ENCODE measurements around the gene IL36G.
"Not testable (repeated sequence)": the region's sequence is repeated elsewhere in the genome, so short reads cannot be mapped to it uniquely, and the experiment has no call there.

IL36G gene

GRCh38 chr2:112977559-112978056, at the start of gene IL36G:
Gene IL36G, plus strand, starts transcription at chr2:112978006. Its CDS starts 633 bp downstream, at chr2:112978639.
- Histone ChIP-seq H3K9ac (ENCODE audit: low read depth, low read length) (no peak within 1 kb of the TSS), H3K9me3 (ENCODE audit: control insufficient read depth, insufficient read depth, low read length) (no peaks in the 10 kb centered on the region), H3K4me3 (ENCODE audit: low read depth, low read length) (no peak within 1 kb of the TSS), H3K4me1 (ENCODE audit: control insufficient read depth, insufficient read depth, low read length) (no peaks in the 10 kb centered on the region), H3K27me3 (ENCODE audit: control insufficient read depth, insufficient read depth, low read length) (peaks cover 5% of the 10 kb centered on the region), H3K36me3 (ENCODE audit: control insufficient read depth, insufficient read depth, low read length) (no peaks in the 10 kb centered on the region)

- Histone ChIP-seq H3K4me3 (ENCODE audit: low read depth, low read length) (no peak overlapping the region), H3K27me3 (ENCODE audit: control insufficient read depth, insufficient read depth, low read length) (no peaks in the 10 kb centered on the region), H3K4me1 (ENCODE audit: control insufficient read depth, insufficient read depth, low read length) (no peaks in the 10 kb centered on the region), H3K9me3 (ENCODE audit: control insufficient read depth, insufficient read depth, low read length) (no peaks in the 10 kb centered on the region), H3K9ac (ENCODE audit: low read depth, low read length) (no peak overlapping the region), H3K36me3 (ENCODE audit: control insufficient read depth, insufficient read depth, low read length) (no peaks in the 10 kb centered on the region)
These were observed 44.5 kb upstream of the IL36G start for GRCh38 chr2:112933261-112933660.

GRCh38 chr2:112934117-112934516, 43.7 kb upstream of the IL36G start:
- H3K9ac ChIP-seq (ENCODE audit: low read depth, low read length); H3K9me3 ChIP-seq (ENCODE audit: control insufficient read depth, insufficient read depth, low read length); H3K36me3 ChIP-seq (ENCODE audit: control insufficient read depth, insufficient read depth, low read length); H3K4me1 ChIP-seq (ENCODE audit: control insufficient read depth, insufficient read depth, low read length); H3K4me3 ChIP-seq (ENCODE audit: low read depth, low read length); H3K27me3 ChIP-seq (ENCODE audit: control insufficient read depth, insufficient read depth, low read length): not testable (repeated sequence)

- H3K9ac ChIP-seq (ENCODE audit: low read depth, low read length) = no peak overlapping the region
- H3K36me3 ChIP-seq (ENCODE audit: control insufficient read depth, insufficient read depth, low read length) = no peaks in the 10 kb centered on the region
- no peaks in the 10 kb centered on the region for H3K4me1 ChIP-seq (ENCODE audit: control insufficient read depth, insufficient read depth, low read length)
- H3K9me3 ChIP-seq (ENCODE audit: control insufficient read depth, insufficient read depth, low read length) = no peaks in the 10 kb centered on the region
- no peaks in the 10 kb centered on the region for H3K27me3 ChIP-seq (ENCODE audit: control insufficient read depth, insufficient read depth, low read length)
- H3K4me3 ChIP-seq (ENCODE audit: low read depth, low read length) = no peak overlapping the region
These were observed 40.9 kb upstream of the IL36G start for GRCh38 chr2:112936927-112937232.

DNA sequence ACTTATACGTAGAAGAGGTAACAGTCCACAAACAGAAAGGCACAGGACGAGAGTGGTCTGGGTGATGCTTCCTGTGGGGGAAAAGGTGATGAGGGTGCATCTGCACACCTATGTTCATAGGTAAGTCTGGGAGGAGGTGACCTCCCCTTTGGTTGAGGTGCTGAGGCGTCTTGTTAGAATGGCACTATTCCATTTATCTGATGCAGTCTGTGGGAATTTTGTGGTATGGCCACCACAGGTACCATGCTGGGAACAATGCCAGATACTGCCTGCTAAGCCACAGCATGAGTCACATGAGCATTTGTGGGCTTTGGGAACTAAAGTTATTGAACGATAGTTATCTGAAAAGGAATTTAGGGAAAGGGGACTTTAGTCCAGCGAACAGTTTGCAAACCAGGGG, 38.9 kb upstream of the IL36G start:
- no peaks in the 10 kb centered on the region for H3K27me3 ChIP-seq (ENCODE audit: control insufficient read depth, insufficient read depth, low read length)
- no peaks in the 10 kb centered on the region for H3K9me3 ChIP-seq (ENCODE audit: control insufficient read depth, insufficient read depth, low read length)
- H3K4me1 ChIP-seq (ENCODE audit: control insufficient read depth, insufficient read depth, low read length) = no peaks in the 10 kb centered on the region
- no peaks in the 10 kb centered on the region for H3K36me3 ChIP-seq (ENCODE audit: control insufficient read depth, insufficient read depth, low read length)
- no peak overlapping the region for H3K4me3 ChIP-seq (ENCODE audit: low read depth, low read length)
- no peak overlapping the region for H3K9ac ChIP-seq (ENCODE audit: low read depth, low read length)

- Histone ChIP-seq H3K4me3 (ENCODE audit: low read depth, low read length) (no peak overlapping the region), H3K9me3 (ENCODE audit: control insufficient read depth, insufficient read depth, low read length) (no peaks in the 10 kb centered on the region), H3K36me3 (ENCODE audit: control insufficient read depth, insufficient read depth, low read length) (no peaks in the 10 kb centered on the region), H3K4me1 (ENCODE audit: control insufficient read depth, insufficient read depth, low read length) (no peaks in the 10 kb centered on the region), H3K27me3 (ENCODE audit: control insufficient read depth, insufficient read depth, low read length) (no peaks in the 10 kb centered on the region), H3K9ac (ENCODE audit: low read depth, low read length) (no peak overlapping the region)
These were observed 38.4 kb upstream of the IL36G start for GRCh38 chr2:112939425-112939824.

- Histone ChIP-seq H3K4me1 (ENCODE audit: control insufficient read depth, insufficient read depth, low read length) (no peaks in the 10 kb centered on the region), H3K9me3 (ENCODE audit: control insufficient read depth, insufficient read depth, low read length) (no peaks in the 10 kb centered on the region), H3K36me3 (ENCODE audit: control insufficient read depth, insufficient read depth, low read length) (no peaks in the 10 kb centered on the region), H3K4me3 (ENCODE audit: low read depth, low read length) (no peak overlapping the region), H3K27me3 (ENCODE audit: control insufficient read depth, insufficient read depth, low read length) (no peaks in the 10 kb centered on the region), H3K9ac (ENCODE audit: low read depth, low read length) (no peak overlapping the region)
These were observed 36.8 kb upstream of the IL36G start for GRCh38 chr2:112940859-112941625.

- Histone ChIP-seq H3K9me3 (ENCODE audit: control insufficient read depth, insufficient read depth, low read length) (no peaks in the 10 kb centered on the region), H3K4me3 (ENCODE audit: low read depth, low read length) (no peak overlapping the region), H3K36me3 (ENCODE audit: control insufficient read depth, insufficient read depth, low read length) (no peaks in the 10 kb centered on the region), H3K9ac (ENCODE audit: low read depth, low read length) (no peak overlapping the region), H3K27me3 (ENCODE audit: control insufficient read depth, insufficient read depth, low read length) (no peaks in the 10 kb centered on the region), H3K4me1 (ENCODE audit: control insufficient read depth, insufficient read depth, low read length) (no peaks in the 10 kb centered on the region)
These were observed 35.8 kb upstream of the IL36G start for GRCh38 chr2:112941753-112942653.

- Histone ChIP-seq H3K9ac (ENCODE audit: low read depth, low read length) (no peak overlapping the region), H3K4me3 (ENCODE audit: low read depth, low read length) (no peak overlapping the region), H3K9me3 (ENCODE audit: control insufficient read depth, insufficient read depth, low read length) (no peaks in the 10 kb centered on the region), H3K27me3 (ENCODE audit: control insufficient read depth, insufficient read depth, low read length) (no peaks in the 10 kb centered on the region), H3K4me1 (ENCODE audit: control insufficient read depth, insufficient read depth, low read length) (no peaks in the 10 kb centered on the region), H3K36me3 (ENCODE audit: control insufficient read depth, insufficient read depth, low read length) (no peaks in the 10 kb centered on the region)
These were observed 35.2 kb upstream of the IL36G start for GRCh38 chr2:112942654-112943002.

DNA sequence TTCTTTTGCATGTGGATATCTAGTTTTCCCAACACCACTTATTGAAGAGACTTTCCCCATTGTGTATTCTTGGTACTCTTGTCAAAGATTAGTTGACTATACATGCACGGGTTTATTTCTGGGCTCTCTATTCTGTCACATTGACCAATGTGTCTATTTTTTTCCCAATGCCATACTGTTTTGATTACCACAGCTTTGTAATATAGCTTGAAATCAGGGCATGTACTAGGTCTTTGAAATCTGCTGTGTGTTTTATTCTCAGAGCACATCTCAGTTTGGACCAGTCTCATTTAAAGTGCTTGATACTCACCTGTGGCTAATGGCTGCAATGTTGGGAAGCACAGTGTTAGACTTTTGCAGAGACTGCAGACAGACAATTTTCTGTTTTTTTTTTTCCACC, 32.8 kb upstream of the IL36G start:
- H3K9ac ChIP-seq (ENCODE audit: low read depth, low read length) = no peak overlapping the region
- no peak overlapping the region for H3K4me3 ChIP-seq (ENCODE audit: low read depth, low read length)
- H3K9me3 ChIP-seq (ENCODE audit: control insufficient read depth, insufficient read depth, low read length) = no peaks in the 10 kb centered on the region
- H3K4me1 ChIP-seq (ENCODE audit: control insufficient read depth, insufficient read depth, low read length) = no peaks in the 10 kb centered on the region
- no peaks in the 10 kb centered on the region for H3K36me3 ChIP-seq (ENCODE audit: control insufficient read depth, insufficient read depth, low read length)
- no peaks in the 10 kb centered on the region for H3K27me3 ChIP-seq (ENCODE audit: control insufficient read depth, insufficient read depth, low read length)

DNA sequence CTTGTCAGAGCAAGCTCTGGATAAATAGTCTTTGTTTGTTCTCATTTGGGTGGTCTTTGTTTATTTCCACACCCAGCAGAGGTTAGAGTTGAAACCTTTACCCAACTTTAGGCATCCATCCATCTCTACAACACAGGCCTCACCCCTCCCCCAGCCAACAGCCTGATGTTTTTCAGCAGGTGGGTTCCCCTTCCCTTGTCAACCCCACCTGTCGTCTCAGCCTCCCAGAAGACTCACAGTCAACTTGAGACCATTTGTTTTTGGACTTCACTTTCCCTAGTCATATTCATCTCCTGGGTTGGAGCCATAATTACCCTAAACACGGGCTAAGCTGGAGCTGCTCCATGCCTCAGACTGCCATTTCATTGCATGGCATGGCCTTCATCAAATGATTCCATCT, 31.7 kb upstream of the IL36G start:
- no peaks in the 10 kb centered on the region for H3K27me3 ChIP-seq (ENCODE audit: control insufficient read depth, insufficient read depth, low read length)
- H3K9ac ChIP-seq (ENCODE audit: low read depth, low read length) = no peak overlapping the region
- no peaks in the 10 kb centered on the region for H3K9me3 ChIP-seq (ENCODE audit: control insufficient read depth, insufficient read depth, low read length)
- H3K4me1 ChIP-seq (ENCODE audit: control insufficient read depth, insufficient read depth, low read length) = no peaks in the 10 kb centered on the region
- H3K4me3 ChIP-seq (ENCODE audit: low read depth, low read length) = no peak overlapping the region
- H3K36me3 ChIP-seq (ENCODE audit: control insufficient read depth, insufficient read depth, low read length) = no peaks in the 10 kb centered on the region

DNA sequence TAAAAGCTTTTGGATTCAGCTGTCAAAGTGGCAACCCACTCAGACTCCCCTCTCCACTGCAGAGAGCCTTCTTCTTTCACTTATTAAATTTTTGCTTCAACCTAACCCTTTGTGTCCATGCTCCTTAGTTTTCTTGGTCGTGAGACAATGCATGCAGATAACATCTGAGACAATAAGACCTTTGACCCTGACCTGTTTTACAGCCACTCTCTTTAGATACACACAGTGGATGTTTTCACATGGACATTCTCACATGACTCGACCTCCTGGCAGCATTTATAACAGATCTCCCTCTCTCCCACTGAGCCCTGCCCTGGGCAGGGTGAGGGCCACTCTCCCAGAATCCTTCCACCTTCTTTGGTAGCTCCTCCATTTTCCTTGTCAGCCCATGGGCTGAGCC, 30.4 kb upstream of the IL36G start:
- H3K36me3 ChIP-seq (ENCODE audit: control insufficient read depth, insufficient read depth, low read length) = no peaks in the 10 kb centered on the region
- H3K4me3 ChIP-seq (ENCODE audit: low read depth, low read length) = no peak overlapping the region
- H3K27me3 ChIP-seq (ENCODE audit: control insufficient read depth, insufficient read depth, low read length) = no peaks in the 10 kb centered on the region
- no peaks in the 10 kb centered on the region for H3K9me3 ChIP-seq (ENCODE audit: control insufficient read depth, insufficient read depth, low read length)
- H3K9ac ChIP-seq (ENCODE audit: low read depth, low read length) = no peak overlapping the region
- H3K4me1 ChIP-seq (ENCODE audit: control insufficient read depth, insufficient read depth, low read length) = no peaks in the 10 kb centered on the region
